ENCODE data around the gene CERT1.

CERT1 gene

GRCh38 chr5:75471193-75471592 is 40.2 kb downstream of the CERT1 start:
- no peak for DNase-seq (ENCODE audit: low spot score)

GRCh38 chr5:75469017-75469416 is 42.4 kb downstream of the CERT1 start:
- no peak for DNase-seq (ENCODE audit: low spot score)

GRCh38 chr5:75468593-75468992 is 42.8 kb downstream of the CERT1 start:
- DNase-seq (ENCODE audit: low spot score), result no peak

- no peak for DNase-seq (ENCODE audit: low spot score)
Observed at GRCh38 chr5:75466006-75466716, 45.3 kb downstream of the CERT1 start.

- no peak for DNase-seq (ENCODE audit: low spot score)
Observed at GRCh38 chr5:75465480-75465879, 45.9 kb downstream of the CERT1 start.

GRCh38 chr5:75463726-75464125 is 47.7 kb downstream of the CERT1 start:
- DNase-seq (ENCODE audit: low spot score), result no peak

GRCh38 chr5:75461679-75462078 is 49.8 kb downstream of the CERT1 start:
- DNase-seq (ENCODE audit: low spot score), result peak; percentile 61

- no peak for DNase-seq (ENCODE audit: low spot score)
Observed at GRCh38 chr5:75460942-75461610, 50.4 kb downstream of the CERT1 start.

GRCh38 chr5:75460532-75460931 is 50.9 kb downstream of the CERT1 start:
- DNase-seq (ENCODE audit: low spot score), result no peak

GRCh38 chr5:75457691-75458090 is 53.7 kb downstream of the CERT1 start:
- DNase-seq (ENCODE audit: low spot score), result no peak

- DNase-seq (ENCODE audit: low spot score), result no peak
Observed at GRCh38 chr5:75457161-75457560, 54.3 kb downstream of the CERT1 start.

GRCh38 chr5:75450069-75450468 is 61.4 kb downstream of the CERT1 start:
- DNase-seq (ENCODE audit: low spot score), result no peak

GRCh38 chr5:75446068-75446467 is 65.4 kb downstream of the CERT1 start:
- DNase-seq (ENCODE audit: low spot score), result no peak

GRCh38 chr5:75441560-75441959 is 69.9 kb downstream of the CERT1 start:
- DNase-seq (ENCODE audit: low spot score), result no peak

GRCh38 chr5:75439276-75439675 is 72.2 kb downstream of the CERT1 start:
- no peak for DNase-seq (ENCODE audit: low spot score)

- DNase-seq (ENCODE audit: low spot score), result no peak
Observed at GRCh38 chr5:75438722-75439121, 72.7 kb downstream of the CERT1 start.

GRCh38 chr5:75435096-75435495 is 76.3 kb downstream of the CERT1 start:
- no peak for DNase-seq (ENCODE audit: low spot score)

- DNase-seq (ENCODE audit: low spot score), result no peak
Observed at GRCh38 chr5:75433814-75434506, 77.5 kb downstream of the CERT1 start.

GRCh38 chr5:75414241-75414640 is 97.2 kb downstream of the CERT1 start:
- DNase-seq (ENCODE audit: low spot score), result no peak

- DNase-seq (ENCODE audit: low spot score), result peak; percentile 83
Observed at GRCh38 chr5:75412111-75412990, 99.1 kb downstream of the CERT1 start.

GRCh38 chr5:75405296-75405695 is 106.1 kb downstream of the CERT1 start:
- DNase-seq (ENCODE audit: low spot score), result no peak

- peak; percentile 15 for DNase-seq (ENCODE audit: low spot score)
Observed at GRCh38 chr5:75395277-75395676, 116.2 kb downstream of the CERT1 start.
